Natural killer cell treated with Interleukin-12 subunit alpha and Interleukin-12 subunit beta and Interleukin-15 and Interleukin-18, amount 100 ng/mL, for 72 hours (primary cell): ENCODE results near the gene ASRGL1. TPM values are rescaled to one million over a fixed set of nuclear protein-coding genes. Genes with fewer than 3 reads are reported as not detected.

Source experiments
- ATAC-seq, 2 donors: fragments of 150-1000 bp; cut with Tn5 transposase in 1 of 2; sonication (Bioruptor Pico), chemical (Tn5 transposase) in 1 of 2; 2 replicates each; pipeline ENCODE4 v1.10.0; 2021
- DNase-seq: peaks from one replicate; pipeline ENCODE4 v3.0.0; 2022; ENCODE audit warnings: low spot score
- H3K27ac Mint-ChIP-seq, 2 donors: 1 replicate in 1 of 2; 2 replicates in 1 of 2; pipeline ENCODE4 v1.8.0; 2022; ENCODE audit warnings: mixed read lengths in 2 of 2, mild to moderate bottlenecking in 1 of 2, moderate library complexity in 1 of 2
- H3K27me3 Mint-ChIP-seq, 2 donors: 1 replicate in 1 of 2; 2 replicates in 1 of 2; pipeline ENCODE4 v1.8.0; 2022; ENCODE audit warnings: mixed read lengths in 2 of 2
- H3K36me3 Mint-ChIP-seq: one replicate; pipeline ENCODE4 v1.8.0; 2022; ENCODE audit warnings: mixed read lengths
- H3K4me1 Mint-ChIP-seq, 2 donors: 1 replicate in 1 of 2; 2 replicates in 1 of 2; pipeline ENCODE4 v1.8.0; 2022; ENCODE audit warnings: low read depth in 2 of 2, mixed read lengths in 2 of 2, mild to moderate bottlenecking in 1 of 2
- H3K4me3 Mint-ChIP-seq: one replicate; pipeline ENCODE4 v1.8.0; 2022; ENCODE audit warnings: mixed read lengths
- H3K9me3 Mint-ChIP-seq: 2 replicates; pipeline ENCODE4 v1.8.0; 2022; ENCODE audit warnings: mixed read lengths
- total RNA-seq, 2 donors: library from RNA; stranded (reverse); gene quantifications; one replicate each; pipeline ENCODE4 v1.2.3, GENCODE V29; 2022

Gene ASRGL1
- total RNA-seq, 2 donors from 2014 or later = 7.2 to 7.8 TPM

GRCh38 chr11:62391642-62392425 lies 54.6 kb downstream of the ASRGL1 start:
- no peaks in the 10 kb centered on the region for H3K9me3 Mint-ChIP-seq
- no peak overlapping the region for H3K27ac Mint-ChIP-seq
- ATAC-seq (no peak), DNase-seq (no peak)
- peaks cover 6 to 10% of the 10 kb centered on the region in 2 donors for H3K4me1 Mint-ChIP-seq
- H3K4me3 Mint-ChIP-seq = no peak overlapping the region
- no peaks in the 10 kb centered on the region for H3K27me3 Mint-ChIP-seq
- H3K36me3 Mint-ChIP-seq = no peaks in the 10 kb centered on the region

GRCh38 chr11:62392506-62392905 lies 55.3 kb downstream of the ASRGL1 start:
- no peaks in the 10 kb centered on the region for H3K9me3 Mint-ChIP-seq
- H3K27ac Mint-ChIP-seq = no peak overlapping the region
- DNase-seq = no peak
- no peak for ATAC-seq
- H3K4me1 Mint-ChIP-seq = peaks cover 5 to 8% of the 10 kb centered on the region in 2 donors
- H3K36me3 Mint-ChIP-seq = no peaks in the 10 kb centered on the region
- H3K4me3 Mint-ChIP-seq = no peak overlapping the region
- H3K27me3 Mint-ChIP-seq = no peaks in the 10 kb centered on the region

DNA sequence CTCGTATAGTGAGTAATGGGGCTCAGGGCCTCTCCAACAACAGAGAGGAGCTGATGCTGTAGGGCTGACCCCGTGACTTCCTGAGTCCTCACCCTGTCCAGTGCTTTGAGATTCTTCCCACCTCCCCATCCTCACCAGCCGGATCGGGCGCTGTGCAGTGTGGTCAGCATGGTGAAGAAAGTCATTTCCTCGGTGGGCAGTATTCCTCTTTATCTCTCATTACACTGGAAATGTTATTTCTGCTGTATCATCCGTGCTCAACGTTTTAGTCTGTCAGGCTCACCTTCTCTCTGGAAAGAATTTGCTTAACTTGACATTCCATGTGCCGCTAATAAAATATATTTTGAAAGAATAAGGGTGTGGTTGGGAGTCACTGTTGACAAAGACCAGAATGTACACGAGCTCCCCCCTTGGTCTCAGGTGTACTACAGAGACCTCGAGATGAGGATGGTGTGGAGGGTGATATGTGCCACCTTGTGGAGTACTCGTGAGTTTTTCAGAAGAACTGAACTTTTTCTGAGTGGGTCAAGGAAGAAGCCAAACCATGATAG lies 55.9 kb downstream of the ASRGL1 start:
- no peaks in the 10 kb centered on the region for H3K9me3 Mint-ChIP-seq
- no peak overlapping the region for H3K27ac Mint-ChIP-seq
- DNase-seq (no peak), ATAC-seq (no peak)
- H3K4me3 Mint-ChIP-seq = no peak overlapping the region
- no peaks in the 10 kb centered on the region for H3K36me3 Mint-ChIP-seq
- H3K4me1 Mint-ChIP-seq = peaks cover 3 to 5% of the 10 kb centered on the region in 2 donors
- H3K27me3 Mint-ChIP-seq = no peaks in the 10 kb centered on the region

DNA sequence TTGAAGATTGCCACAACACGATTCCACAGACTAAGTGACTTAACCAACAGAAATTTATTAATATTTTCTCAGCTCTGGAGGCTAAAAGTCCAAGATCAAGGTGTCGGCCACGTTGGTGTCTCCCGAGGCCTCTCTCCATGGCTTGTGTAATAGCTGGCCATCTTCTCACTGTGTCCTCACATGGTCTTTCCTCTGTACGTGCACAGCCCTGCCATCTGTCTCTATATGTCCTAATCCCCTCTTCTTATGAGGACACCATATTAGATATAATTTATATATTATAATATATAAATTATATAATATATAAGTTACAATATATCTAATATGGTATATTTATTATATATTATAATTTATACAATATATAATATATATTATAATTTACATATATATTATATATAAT lies 56.5 kb downstream of the ASRGL1 start:
- H3K4me3 Mint-ChIP-seq = no peak overlapping the region
- H3K27ac Mint-ChIP-seq = no peak overlapping the region
- no peak for ATAC-seq
- H3K27me3 Mint-ChIP-seq = no peaks in the 10 kb centered on the region
- H3K36me3 Mint-ChIP-seq = no peaks in the 10 kb centered on the region
- peaks cover 3 to 5% of the 10 kb centered on the region in 2 donors for H3K4me1 Mint-ChIP-seq
- DNase-seq = no peak
- H3K9me3 Mint-ChIP-seq = no peaks in the 10 kb centered on the region

DNA sequence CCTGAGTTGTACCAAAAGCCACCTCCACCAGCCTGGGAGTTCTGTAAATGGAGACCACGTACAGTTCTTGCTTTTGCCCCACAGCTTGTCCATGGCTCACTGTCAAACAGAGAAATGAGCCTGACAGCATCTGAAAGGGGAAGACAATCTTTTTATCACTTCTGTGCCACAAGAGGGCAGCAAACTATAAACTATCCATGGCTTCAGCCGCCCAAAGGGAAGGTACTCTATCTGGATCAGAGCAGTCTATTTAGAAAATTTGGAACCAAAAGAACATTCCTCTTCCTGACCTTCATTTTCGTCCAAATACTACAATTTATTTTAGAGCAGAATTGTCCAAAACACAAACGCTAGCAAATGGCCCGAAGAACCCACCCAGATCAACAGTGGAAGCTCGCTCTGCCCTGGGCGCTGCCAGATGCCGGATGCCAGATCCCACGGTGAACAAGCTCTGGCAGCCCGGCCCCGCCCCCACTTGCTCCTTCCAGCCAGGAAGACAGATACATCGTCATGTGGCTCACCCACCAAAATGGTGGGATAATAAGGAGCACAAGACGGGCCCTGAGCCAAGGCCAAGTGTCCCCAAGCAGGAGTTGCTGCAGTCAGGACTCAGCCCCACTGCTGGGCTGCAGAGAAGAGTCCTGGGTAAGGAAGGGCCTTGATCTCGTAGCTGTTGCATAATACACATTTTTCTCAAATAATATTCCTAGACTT lies 57.7 kb downstream of the ASRGL1 start:
- Mint-ChIP-seq H3K36me3 (no peaks in the 10 kb centered on the region), H3K9me3 (no peaks in the 10 kb centered on the region), H3K4me1 (peaks cover 5 to 7% of the 10 kb centered on the region in 2 donors), H3K27ac (peak overlapping the region in 1 of 2 donors; percentile 74), H3K4me3 (no peak overlapping the region), H3K27me3 (no peaks in the 10 kb centered on the region)
- DNase-seq = peak; percentile 81
- peak; percentile 73 to 81 for ATAC-seq

DNA sequence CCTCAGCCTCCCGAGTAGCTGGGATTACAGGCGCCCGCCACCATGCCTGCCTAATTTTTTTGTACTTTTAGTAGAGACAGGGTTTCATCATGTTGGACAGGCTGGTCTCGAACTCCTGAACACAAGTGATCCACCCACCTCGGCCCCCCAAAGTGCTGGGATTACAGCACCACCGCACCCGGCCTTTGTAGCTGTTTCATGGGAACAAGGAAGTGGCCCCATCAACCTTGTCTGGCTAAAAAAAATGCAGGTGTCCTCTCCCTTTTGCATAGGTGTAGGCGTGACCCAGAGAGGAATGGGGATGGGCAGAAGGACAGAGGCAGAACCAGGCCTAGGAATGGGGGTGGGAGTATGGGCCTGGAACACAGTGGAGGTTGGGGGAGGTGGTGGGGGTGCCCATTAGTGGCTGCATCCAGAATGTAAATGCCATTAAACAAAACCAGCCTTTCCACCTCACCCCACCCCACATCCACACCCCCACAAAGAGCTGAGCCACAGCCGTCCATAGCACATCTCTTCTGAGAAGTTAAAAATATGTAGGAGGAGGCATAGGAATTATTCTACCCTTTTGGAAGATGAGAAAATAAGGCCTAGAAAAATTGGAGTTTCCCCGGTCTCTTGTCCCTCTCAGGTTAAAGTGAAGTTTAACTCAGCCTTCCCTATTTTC lies 58.8 kb downstream of the ASRGL1 start:
- H3K9me3 Mint-ChIP-seq = no peaks in the 10 kb centered on the region
- H3K27me3 Mint-ChIP-seq = no peaks in the 10 kb centered on the region
- DNase-seq (no peak), ATAC-seq (no peak)
- H3K4me3 Mint-ChIP-seq = no peak overlapping the region
- no peaks in the 10 kb centered on the region for H3K36me3 Mint-ChIP-seq
- no peak overlapping the region for H3K27ac Mint-ChIP-seq
- H3K4me1 Mint-ChIP-seq = peaks cover 5 to 7% of the 10 kb centered on the region in 2 donors

DNA sequence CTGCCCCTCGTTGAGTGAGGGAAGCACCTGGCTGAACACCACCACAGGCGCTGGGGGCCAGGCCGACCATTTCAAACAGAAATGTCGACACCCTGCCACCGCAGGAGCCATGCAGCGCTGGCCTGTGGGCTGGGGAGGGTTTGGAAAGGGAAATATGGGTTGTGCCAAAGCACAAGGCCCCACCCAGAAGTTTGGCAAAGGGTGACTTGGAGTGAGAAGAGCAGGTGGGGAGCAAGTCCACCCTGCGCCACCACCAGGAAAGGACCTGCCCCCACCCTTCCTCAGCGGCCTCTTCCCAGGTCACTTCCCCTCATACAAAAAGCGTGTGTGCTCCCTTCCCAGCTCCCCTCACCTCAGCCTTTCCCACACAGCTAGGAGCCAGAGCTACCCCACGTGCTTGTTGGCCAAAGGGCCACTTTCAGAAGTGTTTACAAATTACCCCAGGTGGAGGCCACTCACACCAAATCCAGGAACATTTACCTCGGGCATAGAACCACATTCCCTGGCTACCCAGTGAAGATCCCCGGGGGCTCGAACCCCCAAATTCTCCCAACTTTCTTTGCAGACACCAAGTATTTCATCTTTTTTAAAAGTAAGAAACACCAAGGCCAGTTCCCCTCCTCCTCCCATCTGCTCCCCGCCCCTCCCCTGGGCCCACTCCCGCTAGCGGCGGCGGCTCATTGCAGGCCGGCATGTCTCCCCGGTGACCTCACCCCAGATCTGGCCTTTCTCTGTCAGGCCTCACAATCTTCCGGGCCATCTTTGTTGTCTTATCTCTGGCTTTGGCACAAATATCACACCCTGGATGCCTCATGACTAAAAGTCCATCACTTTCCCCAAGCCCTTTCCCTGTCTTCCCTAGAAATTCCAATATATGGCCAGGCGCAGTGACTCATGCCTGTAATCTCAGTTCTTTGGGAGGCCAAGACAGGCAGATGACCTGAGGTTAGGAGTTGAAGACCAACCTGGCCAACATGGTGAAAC lies 61.1 kb downstream of the ASRGL1 start:
- no peak for ATAC-seq
- Mint-ChIP-seq H3K9me3 (no peaks in the 10 kb centered on the region), H3K27me3 (no peaks in the 10 kb centered on the region), H3K36me3 (no peaks in the 10 kb centered on the region), H3K4me3 (no peak overlapping the region), H3K4me1 (peaks cover 16 to 23% of the 10 kb centered on the region in 2 donors), H3K27ac (peak overlapping the region in 1 of 2 donors; percentile 5)
- DNase-seq = no peak

DNA sequence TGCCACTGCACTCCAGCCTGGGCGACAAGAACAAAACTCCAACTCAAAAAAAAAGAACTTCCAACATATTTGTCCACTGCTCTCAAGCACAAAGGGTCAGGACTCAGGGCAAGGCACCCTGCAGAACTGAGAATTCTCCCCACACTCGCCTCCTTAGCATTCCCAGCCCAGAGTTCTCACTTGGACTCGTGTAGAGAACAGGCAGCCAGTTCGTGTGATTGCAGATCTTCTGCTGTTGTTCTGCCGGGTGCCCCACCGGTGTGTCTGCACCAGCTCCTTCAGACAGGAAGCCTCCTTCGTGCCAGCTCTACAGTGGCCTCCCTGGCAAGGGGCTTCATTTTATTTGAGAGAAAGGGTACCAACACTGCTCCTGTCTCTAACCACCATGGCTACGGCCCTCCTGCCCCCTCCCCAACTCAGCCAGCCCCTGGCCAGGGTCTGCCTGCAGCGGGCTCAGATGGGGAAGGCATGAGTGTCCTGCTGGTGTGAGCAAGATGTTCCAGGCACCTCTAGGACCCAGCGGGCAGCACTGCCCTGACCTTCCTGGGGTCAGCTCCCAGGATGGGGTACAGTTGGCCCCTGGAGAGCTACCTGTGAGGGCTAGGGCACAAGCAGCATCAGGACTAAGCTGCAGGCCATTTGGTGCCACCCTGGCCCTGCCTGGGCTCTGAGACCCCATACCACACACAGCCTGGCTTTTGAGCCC lies 62.1 kb downstream of the ASRGL1 start:
- ATAC-seq (no peak), DNase-seq (no peak)
- Mint-ChIP-seq H3K9me3 (no peaks in the 10 kb centered on the region), H3K27ac (peak overlapping the region in 1 of 2 donors; percentile 61), H3K36me3 (no peaks in the 10 kb centered on the region), H3K27me3 (no peaks in the 10 kb centered on the region), H3K4me3 (no peak overlapping the region), H3K4me1 (peaks cover 16 to 23% of the 10 kb centered on the region in 2 donors)

DNA sequence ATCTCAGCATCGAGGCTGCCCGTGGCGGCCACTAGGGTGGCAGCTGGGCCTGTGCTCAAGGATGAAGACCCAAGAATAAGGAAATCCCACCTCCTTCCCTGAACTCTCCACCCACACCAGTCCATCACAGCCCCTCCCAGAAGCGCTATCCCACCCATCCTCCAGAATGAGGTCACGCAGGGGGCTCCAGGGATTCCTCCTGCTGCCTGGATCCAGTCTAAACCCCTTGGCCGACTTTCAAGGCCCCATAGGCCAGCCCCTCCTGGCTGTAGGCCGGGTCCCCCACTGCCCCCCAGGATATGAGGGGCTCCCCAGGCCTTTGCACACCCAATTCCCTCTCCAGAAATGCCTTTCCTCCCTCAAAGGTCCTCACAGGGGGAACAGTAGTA lies 62.6 kb downstream of the ASRGL1 start:
- Mint-ChIP-seq H3K4me1 (peaks cover 14 to 22% of the 10 kb centered on the region in 2 donors), H3K36me3 (no peaks in the 10 kb centered on the region), H3K27me3 (no peaks in the 10 kb centered on the region), H3K27ac (peak overlapping the region in 1 of 2 donors; percentile 61), H3K9me3 (no peaks in the 10 kb centered on the region), H3K4me3 (no peak overlapping the region)
- DNase-seq (no peak), ATAC-seq (no peak)

DNA sequence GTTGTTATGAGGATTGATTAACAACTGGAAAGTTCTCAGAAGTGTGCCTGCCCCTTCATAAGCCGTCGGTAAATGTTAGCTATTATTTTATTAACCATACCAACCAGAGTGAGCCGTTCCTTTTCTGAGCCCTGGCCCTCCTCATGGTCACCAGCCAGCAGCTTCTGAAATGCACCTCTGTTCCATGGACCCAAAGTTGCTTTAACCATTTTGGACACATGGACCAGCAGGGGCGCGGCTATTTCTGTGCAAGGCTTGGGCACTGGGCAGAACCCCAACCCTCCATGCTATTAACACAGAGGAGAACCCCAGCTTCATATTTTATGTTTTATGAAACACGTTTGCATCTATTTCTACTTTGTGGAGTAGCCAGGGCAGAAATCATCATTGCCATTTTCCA lies 63.0 kb downstream of the ASRGL1 start:
- H3K27ac Mint-ChIP-seq = no peak overlapping the region

GRCh38 chr11:62400760-62401159 lies 63.5 kb downstream of the ASRGL1 start:
- H3K4me3 Mint-ChIP-seq = no peak overlapping the region
- ATAC-seq (no peak), DNase-seq (no peak)
- H3K36me3 Mint-ChIP-seq = no peaks in the 10 kb centered on the region
- no peaks in the 10 kb centered on the region for H3K27me3 Mint-ChIP-seq
- H3K9me3 Mint-ChIP-seq = no peaks in the 10 kb centered on the region
- no peak overlapping the region for H3K27ac Mint-ChIP-seq
- H3K4me1 Mint-ChIP-seq = peaks cover 11 to 21% of the 10 kb centered on the region in 2 donors

More for the DNA sequence above, 63.0 kb downstream of the ASRGL1 start:
- no peaks in the 10 kb centered on the region for H3K27me3 Mint-ChIP-seq
- no peak for DNase-seq
- ATAC-seq = no peak
- no peaks in the 10 kb centered on the region for H3K36me3 Mint-ChIP-seq
- H3K4me3 Mint-ChIP-seq = no peak overlapping the region
- H3K4me1 Mint-ChIP-seq = peaks cover 11 to 21% of the 10 kb centered on the region in 2 donors
- H3K9me3 Mint-ChIP-seq = no peaks in the 10 kb centered on the region

DNA sequence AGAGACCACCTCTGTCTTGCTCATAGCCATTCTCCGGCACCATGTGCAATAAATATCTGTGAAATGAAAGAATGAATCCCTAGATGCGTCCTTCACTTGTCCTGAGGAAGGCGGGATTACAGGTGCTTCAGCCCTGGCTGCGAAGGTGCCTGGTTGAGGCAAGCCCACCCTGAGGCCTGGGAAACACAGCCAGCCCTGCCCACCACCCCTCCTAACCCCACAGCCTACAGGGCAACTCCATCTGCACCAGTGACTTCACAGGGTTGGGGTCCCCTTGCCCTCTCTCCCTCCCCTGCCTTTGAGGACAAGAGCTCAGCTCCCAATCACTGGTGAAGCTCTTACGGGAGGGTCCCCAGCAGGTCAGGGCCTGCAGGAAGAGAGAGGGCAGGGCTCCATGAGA lies 64.1 kb downstream of the ASRGL1 start:
- ATAC-seq = no peak
- H3K36me3 Mint-ChIP-seq = no peaks in the 10 kb centered on the region
- no peaks in the 10 kb centered on the region for H3K27me3 Mint-ChIP-seq
- H3K9me3 Mint-ChIP-seq = no peaks in the 10 kb centered on the region
- peak overlapping the region; percentile 69 to 86 for H3K27ac Mint-ChIP-seq
- DNase-seq = no peak
- H3K4me1 Mint-ChIP-seq = peaks cover 11 to 21% of the 10 kb centered on the region in 2 donors
- H3K4me3 Mint-ChIP-seq = peak overlapping the region; percentile 58
